DMS53 (cell line): ENCODE results near the gene SMAGP.
"Not testable (repeated sequence)": the region's sequence is repeated elsewhere in the genome, so short reads cannot be mapped to it uniquely, and the experiment has no call there.

Experiments
- DNase-seq: peaks from one replicate; lab custom pipeline; 2025; lab: John Stamatoyannopoulos, UW

SMAGP gene

DNA sequence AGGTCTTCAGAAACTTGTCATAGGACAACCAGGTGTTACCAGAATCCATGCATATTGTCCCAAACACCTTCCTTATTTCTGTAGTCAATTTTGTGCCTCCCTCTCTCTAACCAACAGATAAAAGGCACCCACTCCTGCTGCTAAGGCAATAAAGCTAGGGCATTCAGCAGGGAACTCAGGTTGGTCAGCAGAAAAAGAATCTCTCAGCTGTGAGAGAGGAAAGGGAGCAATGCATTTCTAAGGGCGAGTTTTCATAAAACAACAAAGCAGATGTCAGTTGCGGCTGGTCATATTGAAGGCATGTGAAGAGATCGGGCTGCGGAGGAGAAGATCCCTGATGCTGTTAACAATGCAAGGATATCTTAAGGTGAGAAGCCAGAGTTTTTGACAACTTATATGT lies 45.0 kb downstream of the SMAGP start:
- DNase-seq: no peak

GRCh38 chr12:51224625-51225024 lies 45.6 kb downstream of the SMAGP start:
- no peak for DNase-seq

- no peak for DNase-seq
Measured at GRCh38 chr12:51222461-51222860, 47.8 kb downstream of the SMAGP start.

- DNase-seq: not testable (repeated sequence)
Measured at GRCh38 chr12:51219857-51220256, 50.4 kb downstream of the SMAGP start.

- DNase-seq: no peak
Measured at GRCh38 chr12:51219322-51219721, 50.9 kb downstream of the SMAGP start.

DNA sequence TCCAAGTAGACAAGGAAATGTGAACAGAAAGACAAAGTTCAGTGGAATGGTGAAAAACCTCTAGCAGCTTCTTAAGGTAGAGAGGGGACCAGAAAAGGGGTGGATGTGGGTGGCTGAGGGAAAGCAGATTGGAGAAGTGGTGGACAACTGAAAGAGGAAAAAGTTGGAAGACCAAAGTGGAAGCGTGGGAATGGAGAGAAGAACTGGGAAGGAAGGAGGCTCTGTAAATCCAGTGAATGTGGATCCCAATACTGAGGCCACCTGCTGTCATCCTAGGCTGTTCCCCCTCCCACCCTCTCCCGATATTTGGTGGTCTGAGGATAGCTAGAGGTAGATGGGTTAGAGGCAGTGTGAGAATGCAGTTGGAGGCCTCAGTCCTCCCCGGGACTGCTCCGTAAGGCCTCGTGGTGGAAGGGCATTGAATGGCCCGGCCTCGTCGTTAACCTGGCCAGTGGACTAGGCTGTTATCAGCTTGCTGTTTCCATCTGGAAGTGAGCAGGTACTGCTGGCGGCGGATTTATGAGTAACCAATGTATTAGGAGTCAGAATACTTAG lies 51.5 kb downstream of the SMAGP start:
- DNase-seq: peak; percentile 79

DNA sequence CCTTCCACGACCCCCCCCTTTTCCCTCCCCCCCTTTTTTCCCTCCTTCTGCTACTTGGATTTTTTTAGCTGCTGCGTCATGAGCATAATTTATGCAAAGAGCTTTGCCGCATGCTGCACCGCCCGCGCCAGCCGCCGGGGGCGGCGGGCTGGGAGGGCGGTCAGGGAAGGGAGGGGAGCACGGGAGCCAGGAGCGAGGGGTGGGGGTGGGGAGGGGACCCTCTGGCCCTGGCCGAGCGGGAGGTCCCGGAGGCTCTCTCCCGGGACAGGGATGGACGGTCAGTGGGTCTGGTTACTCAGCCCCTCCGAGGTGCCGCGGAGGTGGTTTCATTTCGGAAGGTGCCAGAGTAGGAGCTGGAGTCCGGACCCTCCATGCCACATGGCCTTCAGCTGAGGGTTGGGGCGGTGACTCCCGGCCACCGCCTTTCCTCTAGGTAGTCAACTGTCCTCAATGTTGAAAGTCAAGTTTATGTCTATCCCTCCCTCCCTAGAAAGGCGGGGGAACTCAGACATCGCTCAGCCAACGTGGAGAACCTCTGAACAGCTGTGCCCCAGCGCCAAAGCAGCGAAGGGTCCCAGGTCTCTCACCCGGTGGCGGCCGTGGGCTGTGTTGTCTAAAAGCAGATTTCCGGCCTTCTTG lies 52.1 kb downstream of the SMAGP start, which contains the start of gene POU6F1:
Gene POU6F1 (minus strand): TSS at position 95 of the 639 bp plus-strand sequence. CDS start 11,226 bp downstream, outside the sequence.
- peak; percentile 91 for DNase-seq

DNA sequence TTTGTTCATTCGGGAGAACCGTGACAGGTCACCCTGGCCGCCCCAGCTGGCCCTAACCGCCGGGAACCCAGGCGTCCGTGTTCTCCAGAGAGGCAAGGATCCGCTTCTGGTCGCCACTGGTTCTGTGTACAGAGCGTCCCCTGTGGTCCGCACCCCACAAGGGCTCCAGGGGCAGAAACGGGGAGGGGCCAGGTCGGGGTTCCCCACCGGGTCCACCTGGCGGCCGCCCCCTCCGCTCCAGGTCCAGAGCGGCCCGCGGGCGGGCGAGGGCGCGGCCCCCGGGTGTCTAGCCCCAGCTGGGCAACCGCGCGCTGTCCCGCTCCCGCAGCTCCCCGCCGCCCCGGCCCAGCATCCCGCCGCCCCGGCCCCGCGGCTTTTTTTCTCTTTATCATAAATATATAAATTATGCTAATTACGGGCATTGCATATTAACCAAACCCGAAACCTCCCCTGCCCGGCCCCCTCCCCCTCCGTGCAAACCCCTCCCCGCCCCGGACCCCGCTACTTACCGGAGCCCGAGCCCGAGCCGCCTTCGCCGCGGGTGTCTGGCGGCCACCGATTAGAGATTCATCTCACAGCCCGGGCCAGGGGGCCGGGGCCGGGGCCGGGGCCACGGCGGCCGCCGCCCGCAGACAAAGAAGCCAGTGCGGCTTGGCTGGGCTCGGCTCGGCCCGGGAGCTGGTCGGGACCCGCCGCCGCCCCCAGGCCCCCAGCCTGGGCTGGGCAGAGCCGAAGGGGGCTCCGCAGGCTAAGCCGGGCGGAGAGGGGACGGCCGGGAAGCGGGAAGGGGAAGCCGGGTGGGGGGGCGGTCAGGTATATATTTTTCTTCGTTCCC lies 52.9 kb downstream of the SMAGP start:
- peak; percentile 77 for DNase-seq

DNA sequence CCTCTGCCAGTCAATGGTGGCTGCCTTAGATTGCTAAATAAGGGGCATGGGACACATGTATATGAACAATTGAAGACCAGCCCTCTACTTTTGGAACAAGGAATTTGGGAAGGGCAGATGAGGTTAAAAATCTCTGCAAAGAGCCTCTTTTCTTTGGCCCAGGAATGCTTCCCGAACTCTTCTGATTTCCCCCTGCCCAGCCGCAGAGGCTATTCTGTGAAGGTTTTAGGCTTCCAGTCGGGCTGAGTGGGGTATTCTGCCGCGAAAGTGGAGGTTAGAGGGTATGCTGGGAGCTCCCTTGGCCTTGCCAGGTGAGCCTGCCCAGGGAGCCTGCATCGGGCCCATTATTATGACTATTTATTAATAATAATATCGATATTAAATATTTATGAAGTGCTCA lies 53.6 kb downstream of the SMAGP start:
- DNase-seq: peak; percentile 27

GRCh38 chr12:51214895-51215294 lies 55.3 kb downstream of the SMAGP start:
- DNase-seq: no peak

DNA sequence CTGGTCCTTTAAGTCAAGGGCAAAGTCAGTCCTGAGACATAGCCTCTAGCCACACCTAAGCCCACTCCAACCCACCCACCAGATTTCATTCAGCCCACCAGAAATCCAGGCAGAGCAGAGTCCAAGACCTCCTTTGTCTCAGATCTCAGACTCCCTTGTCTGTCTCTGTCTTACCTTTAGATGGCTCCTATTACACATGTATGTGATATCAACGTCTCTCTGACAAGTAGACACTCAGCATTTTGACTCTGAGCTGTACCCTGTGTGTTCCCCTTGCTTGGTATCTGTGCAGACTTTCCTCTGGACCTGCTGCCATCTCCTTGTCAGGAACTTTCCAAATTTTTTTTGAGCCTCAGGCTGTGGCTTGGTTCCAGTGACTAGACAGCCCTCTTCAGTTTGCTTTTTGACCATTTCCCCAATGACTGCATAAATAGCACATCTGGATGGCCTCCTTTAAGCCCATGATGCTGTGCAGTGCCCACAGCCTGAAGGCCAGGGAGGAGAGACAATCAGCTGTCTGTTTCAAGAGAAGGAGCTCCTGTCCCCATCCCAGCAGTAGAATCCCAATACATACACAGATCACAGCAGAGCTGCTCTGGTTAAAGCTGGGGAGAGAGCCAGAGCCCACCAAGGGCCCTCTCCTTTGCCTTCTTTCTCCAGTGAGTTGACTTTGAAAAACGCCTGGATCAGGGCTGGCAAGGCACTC lies 59.4 kb downstream of the SMAGP start:
- no peak for DNase-seq

DNA sequence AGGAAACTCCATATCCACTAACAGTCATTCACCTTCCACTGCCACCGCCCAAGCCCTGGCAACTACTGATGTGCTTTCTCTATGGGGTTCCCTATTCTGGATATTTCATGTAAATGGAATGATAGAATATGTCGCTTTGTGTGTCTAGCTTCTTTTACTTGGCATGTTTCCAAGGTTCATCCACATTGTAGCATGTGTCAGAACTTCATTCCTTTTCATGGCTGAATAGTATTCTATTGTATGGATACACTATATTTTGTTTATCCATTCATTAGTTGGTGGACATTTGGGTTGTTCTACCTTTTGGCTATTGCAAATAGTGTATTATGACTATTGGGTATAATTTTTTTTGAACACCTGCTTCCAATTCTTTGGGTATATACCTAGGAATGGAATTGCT lies 61.0 kb downstream of the SMAGP start:
- DNase-seq: no peak

DNA sequence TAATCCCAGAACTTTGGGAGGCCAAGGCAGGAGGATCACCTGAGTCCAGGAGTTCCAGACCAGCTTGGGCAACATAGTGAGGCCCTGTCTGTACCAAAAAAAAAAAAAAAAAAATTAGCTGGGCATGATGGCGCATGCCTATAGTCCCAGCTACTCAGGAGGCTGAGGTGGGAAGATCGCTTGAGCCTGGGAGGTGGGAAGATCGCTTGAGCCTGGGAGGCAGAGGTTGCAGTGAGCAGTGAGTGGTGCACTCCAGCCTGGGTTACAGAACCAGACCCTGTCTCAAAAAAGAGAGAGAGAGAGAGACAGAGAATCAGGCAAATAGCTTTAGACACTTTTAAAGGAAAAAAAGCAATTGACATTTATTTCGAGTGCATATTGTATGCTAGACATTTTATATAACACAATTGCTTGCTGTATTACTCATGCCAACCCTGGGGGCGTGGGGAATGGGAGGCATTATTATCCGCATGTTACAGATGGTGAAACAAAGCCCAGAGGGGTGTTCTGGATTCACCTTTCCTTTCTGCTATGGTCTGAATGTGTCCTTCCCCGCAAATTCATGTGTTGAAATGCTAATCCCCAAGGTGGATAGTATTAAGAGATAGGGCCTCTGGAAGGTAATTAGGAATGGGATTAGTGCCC lies 62.1 kb downstream of the SMAGP start:
- no peak for DNase-seq

- DNase-seq: no peak
Measured at GRCh38 chr12:51205350-51205749, 64.9 kb downstream of the SMAGP start.

- DNase-seq: no peak
Measured at GRCh38 chr12:51202718-51203117, 67.5 kb downstream of the SMAGP start.

GRCh38 chr12:51200806-51201205 lies 69.4 kb downstream of the SMAGP start:
- no peak for DNase-seq

- DNase-seq: no peak
Measured at GRCh38 chr12:51200156-51200555, 70.1 kb downstream of the SMAGP start.

DNA sequence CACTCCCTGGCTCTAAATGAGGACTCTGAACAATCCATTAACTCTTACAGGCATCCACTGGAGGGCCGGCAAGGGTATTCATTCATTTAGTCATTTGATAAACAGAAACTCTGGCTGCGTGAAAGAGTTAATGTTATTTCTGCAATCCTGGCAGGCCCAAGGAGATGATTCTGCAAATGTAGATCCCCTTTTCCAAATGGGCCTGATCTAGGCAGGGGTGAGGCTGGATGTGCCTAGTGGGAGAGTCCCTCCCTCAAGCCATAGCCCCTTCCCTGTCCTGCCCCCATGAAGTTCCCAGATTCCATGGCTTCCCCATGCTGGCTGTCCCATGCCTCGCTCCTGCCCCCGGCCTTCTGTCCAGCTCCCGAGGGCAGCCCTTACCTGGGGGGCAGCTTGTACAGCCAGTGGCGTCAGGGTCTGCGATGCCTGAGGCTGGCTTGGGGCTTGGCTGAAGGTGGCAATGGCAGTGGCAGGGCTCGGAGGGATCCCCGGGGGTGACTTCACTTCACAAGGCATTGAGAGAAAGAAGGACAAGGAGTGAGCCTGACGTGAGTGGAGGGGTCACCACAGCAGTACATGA lies 70.8 kb downstream of the SMAGP start:
- no peak for DNase-seq

DNA sequence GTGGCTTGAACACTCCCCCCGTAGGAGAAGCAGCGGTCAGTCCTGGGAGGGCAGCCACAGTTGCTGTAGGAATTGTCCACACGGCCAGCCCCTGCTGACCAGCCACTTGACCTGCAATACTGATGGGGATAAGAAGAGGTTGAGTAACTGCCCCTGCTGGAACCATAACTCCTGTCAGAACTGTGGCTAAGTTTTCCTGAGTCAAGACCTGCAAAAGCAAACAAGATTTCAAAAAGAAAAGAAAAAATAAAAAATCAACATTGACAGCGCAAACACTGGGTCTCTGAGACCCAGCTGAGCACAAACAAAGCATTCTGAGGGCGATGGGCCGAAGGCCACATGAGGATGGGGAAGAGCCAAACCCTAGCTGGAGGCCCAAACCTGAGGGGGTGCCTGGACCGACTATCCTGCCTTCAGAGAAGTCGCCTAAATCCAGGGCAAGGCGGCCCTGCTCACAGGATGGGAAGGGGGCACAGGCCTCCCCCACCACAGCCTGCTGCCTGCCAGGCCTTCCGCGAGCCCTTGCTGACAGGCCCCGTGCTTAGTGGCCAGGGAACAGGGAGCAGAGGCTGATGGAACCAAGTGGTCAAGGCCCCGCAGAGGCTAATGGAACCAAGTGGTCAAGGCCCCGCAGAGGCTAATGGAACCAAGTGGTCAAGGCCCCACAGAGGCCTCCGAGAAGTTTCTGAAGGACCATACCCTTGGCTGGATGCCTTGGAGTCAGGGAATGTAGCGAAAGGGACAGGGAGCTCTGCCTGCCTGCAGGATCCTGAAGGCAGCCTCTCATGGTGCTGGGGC lies 71.4 kb downstream of the SMAGP start:
- no peak for DNase-seq

DNA sequence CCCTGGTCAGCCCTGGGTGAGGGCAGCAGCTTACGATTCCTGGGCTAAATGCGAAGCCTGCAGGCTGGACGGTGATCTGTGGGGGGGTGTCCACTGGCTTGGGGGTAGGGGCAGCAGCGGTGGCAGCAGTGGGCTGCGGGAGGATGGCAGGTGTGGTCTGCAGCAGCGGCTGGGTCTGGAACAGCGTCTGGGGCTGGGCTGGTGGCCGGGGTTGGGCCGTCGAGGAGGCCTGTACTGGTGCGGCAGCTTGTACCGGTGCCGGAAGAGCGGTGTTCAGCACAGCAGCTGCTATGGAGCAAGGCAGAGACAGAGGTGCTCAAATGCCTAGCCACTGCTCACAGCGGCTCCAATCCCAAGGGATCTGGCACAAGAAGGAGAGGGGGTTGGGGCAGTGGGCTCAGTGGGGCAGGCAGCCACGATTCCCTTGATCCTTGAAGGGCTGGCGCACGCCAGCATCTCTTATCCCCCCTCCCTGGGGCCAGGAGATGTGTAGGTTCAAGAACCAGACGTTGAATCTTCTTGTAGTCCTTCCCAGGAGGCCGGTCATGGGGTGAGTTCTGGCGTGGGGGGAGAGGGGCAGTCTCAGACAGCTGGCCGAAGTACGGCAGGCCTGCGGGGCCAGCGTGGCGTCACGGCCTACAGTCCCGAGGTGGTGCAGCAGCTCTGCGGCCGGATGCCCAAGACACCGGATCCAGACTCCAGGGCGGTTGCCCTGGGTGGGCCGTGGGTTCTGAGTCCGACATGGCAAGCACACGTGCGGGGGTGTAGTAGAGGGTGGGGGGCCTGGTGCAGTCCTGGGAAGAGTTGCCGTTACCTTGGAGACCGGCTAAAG lies 72.3 kb downstream of the SMAGP start:
- DNase-seq: no peak
